Stimulated activated CD4-positive, alpha-beta T cell treated with anti-CD3 and anti-CD28 coated beads, Interleukin-15, amount 100 ng/mL, for 24 hours (primary cell): ENCODE results near the gene PRKD2.
"Not testable (repeated sequence)": the region's sequence is repeated elsewhere in the genome, so short reads cannot be mapped to it uniquely, and the experiment has no call there.

Experiments used
- DNase-seq: peaks from one replicate; pipeline ENCODE4 v3.0.0-alpha.2; 2020

Gene PRKD2

DNA sequence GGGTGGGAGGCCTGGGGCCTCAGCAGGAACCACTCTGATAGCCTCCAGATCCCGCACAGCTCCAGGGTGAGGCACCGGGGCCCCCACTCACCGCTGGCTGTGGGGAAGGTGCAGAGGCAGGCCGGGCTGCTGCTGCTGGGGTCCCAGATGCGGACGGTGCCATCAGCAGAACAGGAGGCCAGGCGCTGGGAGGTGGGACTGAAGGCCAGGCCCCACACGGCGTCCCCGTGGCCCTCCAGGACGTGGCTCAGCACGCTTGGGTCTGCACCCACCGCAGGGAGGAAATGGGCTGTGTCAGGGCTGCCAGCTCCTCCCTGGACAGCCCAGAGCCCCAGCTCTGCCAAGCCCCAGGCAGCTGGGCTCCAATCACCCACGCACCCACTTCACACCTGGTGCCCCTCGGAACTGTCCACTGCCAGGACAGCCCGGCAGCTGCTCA is 6.1 kb upstream of the PRKD2 start:
- DNase-seq = no peak

- no peak for DNase-seq
These were observed 5.6 kb upstream of the PRKD2 start for GRCh38 chr19:46722421-46723022.

GRCh38 chr19:46722004-46722380 is 5.1 kb upstream of the PRKD2 start:
- no peak for DNase-seq

- no peak for DNase-seq
These were observed 4.5 kb upstream of the PRKD2 start for GRCh38 chr19:46721269-46722003.

DNA sequence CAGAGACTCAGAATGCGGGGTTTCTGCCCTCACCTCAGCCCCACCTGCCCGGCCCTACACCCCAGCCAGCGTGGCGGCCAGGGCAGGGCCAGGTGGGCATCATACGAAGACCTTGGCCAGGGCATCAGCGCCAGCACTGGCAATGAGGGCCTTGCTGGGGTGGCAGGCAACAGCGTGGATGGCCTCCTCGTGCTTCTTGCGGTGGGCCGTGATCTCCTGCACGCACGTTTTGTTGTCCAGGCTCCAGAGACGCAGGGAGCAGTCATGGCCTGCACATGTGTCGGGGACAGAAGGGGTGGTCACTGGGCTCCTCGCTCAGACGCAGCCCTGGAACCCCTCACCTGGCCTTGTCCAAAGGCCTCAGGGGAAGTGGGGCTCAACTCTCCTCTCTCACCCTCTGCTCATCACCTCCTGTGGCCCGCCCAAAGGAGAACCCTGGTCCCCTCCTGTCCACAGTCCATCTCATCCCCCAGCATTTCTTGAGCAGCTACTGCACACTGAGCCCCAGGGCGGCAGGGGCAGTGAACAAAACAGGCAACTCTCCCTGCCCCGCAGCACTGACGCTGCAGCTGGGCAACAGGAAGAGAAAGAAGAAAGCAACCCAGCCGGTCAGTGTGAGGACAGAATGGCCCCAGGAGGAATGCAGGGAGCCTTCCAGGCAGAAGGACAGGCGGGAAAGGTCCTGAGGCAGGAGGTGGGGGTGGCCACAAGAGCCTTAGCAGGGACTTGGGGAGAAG is 3.8 kb upstream of the PRKD2 start:
- DNase-seq = no peak

- no peak for DNase-seq
These were observed 3.0 kb upstream of the PRKD2 start for GRCh38 chr19:46719629-46720502.

- no peak for DNase-seq
These were observed 2.2 kb upstream of the PRKD2 start for GRCh38 chr19:46718934-46719622.

GRCh38 chr19:46718157-46718933 is 1.4 kb upstream of the PRKD2 start:
- DNase-seq = peak; percentile 72

- DNase-seq = peak; percentile 29
These were observed 816 bp upstream of the PRKD2 start for GRCh38 chr19:46717716-46718143.

DNA sequence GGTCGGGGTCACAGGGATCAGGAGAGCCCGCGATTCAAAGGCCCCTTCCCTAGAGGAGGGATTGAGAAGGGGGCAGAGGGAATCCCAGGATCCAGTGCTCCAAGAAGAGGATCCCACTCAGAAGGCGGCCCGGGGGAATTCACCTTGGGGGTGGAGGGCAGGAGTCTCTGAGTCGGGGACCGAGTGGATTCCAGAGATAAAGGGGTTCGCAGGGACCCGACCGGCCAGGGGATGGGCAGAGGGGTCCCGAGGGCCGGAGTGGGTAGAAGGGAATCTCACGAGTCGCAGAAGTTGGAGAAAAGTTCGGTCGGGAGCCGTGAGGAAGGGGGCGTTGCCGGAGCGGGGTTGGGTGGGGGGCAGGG is 261 bp downstream of the PRKD2 start:
- no peak for DNase-seq

GRCh38 chr19:46715975-46716671 is 791 bp downstream of the PRKD2 start:
- DNase-seq = peak; percentile 41

DNA sequence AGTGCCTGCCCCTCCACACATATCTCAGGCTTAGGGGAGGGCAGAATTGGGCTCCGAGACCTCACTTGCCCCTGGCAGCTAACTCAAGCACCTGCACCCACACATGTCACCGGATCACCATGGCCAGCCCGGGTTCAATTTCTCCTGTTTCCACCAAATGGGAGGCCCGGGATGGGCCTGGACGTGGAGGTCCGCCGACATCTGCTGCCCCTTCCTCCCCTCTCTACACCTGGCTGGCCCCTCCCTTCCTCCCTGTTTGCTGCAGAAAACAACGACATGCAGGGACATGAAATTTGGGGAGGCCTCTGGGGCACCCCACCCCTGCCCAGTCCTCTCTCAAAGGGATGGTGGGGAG is 1.3 kb downstream of the PRKD2 start:
- DNase-seq = peak; percentile 23

GRCh38 chr19:46714444-46715106 is 2.3 kb downstream of the PRKD2 start:
- DNase-seq = peak; percentile 67

GRCh38 chr19:46713781-46714443 is 3.0 kb downstream of the PRKD2 start:
- peak; percentile 81 for DNase-seq

DNA sequence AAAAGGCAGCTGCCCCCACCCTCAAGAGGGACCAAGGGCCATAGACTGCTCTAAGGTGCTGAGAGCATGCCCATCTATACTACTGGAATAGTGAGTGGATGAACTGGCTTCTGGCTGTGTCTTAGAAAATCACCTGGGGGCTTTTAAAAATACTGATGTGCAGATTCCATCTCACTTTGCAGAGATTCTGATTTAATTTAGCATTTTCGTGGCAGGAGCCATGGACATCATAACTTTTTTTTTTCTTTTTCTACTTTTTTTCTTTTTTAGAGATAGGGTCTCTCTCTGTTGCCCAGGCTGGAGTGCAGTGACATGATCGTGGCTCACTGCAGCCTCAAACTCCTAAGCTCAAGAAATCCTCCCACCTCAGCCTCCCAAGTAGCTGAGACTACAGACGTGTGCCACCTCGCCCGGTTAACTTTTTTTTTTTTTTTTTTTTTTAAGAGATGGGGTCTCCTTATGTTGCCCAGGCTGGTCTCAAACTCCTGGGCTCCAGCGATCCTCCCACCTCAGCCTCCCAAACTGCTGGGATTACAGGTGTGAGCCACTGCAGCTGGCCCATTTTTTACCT is 4.1 kb downstream of the PRKD2 start:
- DNase-seq = not testable (repeated sequence)

GRCh38 chr19:46710687-46711086 is 6.2 kb downstream of the PRKD2 start:
- peak; percentile 26 for DNase-seq

- DNase-seq = peak; percentile 89
These were observed 12.4 kb downstream of the PRKD2 start for GRCh38 chr19:46704379-46705076.

DNA sequence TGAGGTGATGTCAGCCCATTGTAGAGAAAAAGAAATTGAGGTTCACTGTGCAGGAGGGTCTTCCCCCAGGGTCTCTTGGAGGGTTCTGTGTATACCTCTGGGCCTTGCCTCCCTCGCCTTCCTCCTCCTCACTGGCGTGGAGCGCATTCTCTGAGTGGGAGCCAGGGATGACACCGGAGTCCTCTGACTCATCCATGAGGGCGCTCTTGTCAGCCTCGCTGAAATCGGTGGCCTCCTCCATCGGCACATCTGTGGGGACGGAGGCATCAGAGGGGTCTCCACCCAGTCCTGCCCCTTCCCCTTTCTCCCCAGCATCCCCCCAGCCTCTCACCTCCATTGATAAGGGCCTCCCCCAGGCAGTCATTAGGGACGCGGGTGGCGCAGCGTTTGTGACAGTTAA is 16.2 kb downstream of the PRKD2 start:
- DNase-seq = no peak
